ENCODE measurements around the gene EFHD1. TPM values are rescaled to one million over a fixed set of nuclear protein-coding genes. Genes with fewer than 3 reads are reported as not detected.

EFHD1 gene
- total RNA-seq, 1 experiment from 2014 or later = 0.10 TPM

Small RNA genes lying within 50 kb of the gene (small RNA-seq; reads per million reads assigned to genes)
- 0.48 to 8.3 reads per million in 2 experiments for gene RN7SL359P

Other genes starting within 250 kb of the EFHD1 start
- not detected in 2 replicates for gene ALPG, start 226.8 kb upstream of the EFHD1 start, total RNA-seq (2014; rRNA removed; shearing (Covaris generic))
- gene ALPI, start 177.5 kb upstream of the EFHD1 start, total RNA-seq (2014; rRNA removed; shearing (Covaris generic)) = not detected in 2 replicates
- 2.0 and 2.8 TPM in 2 replicates for gene ECEL1, start 145.8 kb upstream of the EFHD1 start, total RNA-seq (2014; rRNA removed; shearing (Covaris generic))
- gene PRSS56, start 113.2 kb upstream of the EFHD1 start, total RNA-seq (2014; rRNA removed; shearing (Covaris generic)) = not detected in 2 replicates
- gene CHRND, start 107.4 kb upstream of the EFHD1 start, total RNA-seq (2014; rRNA removed; shearing (Covaris generic)) = 0.05 TPM in 1 of 2 replicates, not detected in the other
- gene CHRNG, start 93.9 kb upstream of the EFHD1 start, total RNA-seq (2014; rRNA removed; shearing (Covaris generic)) = not detected in 2 replicates
- 17.6 and 17.7 TPM in 2 replicates for gene TIGD1, start 83.0 kb upstream of the EFHD1 start, total RNA-seq (2014; rRNA removed; shearing (Covaris generic))
- 59.7 and 67.1 TPM in 2 replicates for gene EIF4E2, start 82.9 kb upstream of the EFHD1 start, total RNA-seq (2014; rRNA removed; shearing (Covaris generic))
- 51.4 and 64.3 TPM in 2 replicates for gene GIGYF2, start 63.7 kb downstream of the EFHD1 start, total RNA-seq (2014; rRNA removed; shearing (Covaris generic))
- 0.30 TPM in 1 of 2 replicates, not detected in the other for gene KCNJ13, start 143.0 kb downstream of the EFHD1 start, total RNA-seq (2014; rRNA removed; shearing (Covaris generic))
- gene SNORC, start 236.7 kb downstream of the EFHD1 start, total RNA-seq (2014; rRNA removed; shearing (Covaris generic)) = 2.8 and 3.1 TPM in 2 replicates